IMR-90 (cell line): Measurements from ENCODE around the gene ITPR3.

ENCODE experiments used
- BHLHE40 ChIP-seq: fragments of 150-350 bp; IDR thresholded peaks from 2 replicates; pipeline ENCODE4 v1.6.1; 2016; ENCODE audit warnings: mild to moderate bottlenecking, low read depth, low read length
- FOS ChIP-seq: fragments of 150-350 bp; IDR thresholded peaks from 2 replicates; pipeline ENCODE4 v1.6.1; 2016; ENCODE audit warnings: low read depth, low read length
- NFE2L2 ChIP-seq: fragments of 150-350 bp; IDR thresholded peaks from 2 replicates; pipeline ENCODE4 v1.6.1; 2016; ENCODE audit warnings: low read depth, mild to moderate bottlenecking, low read length
- POLR2A ChIP-seq: IDR thresholded peaks from 2 replicates; pipeline ENCODE4 v1.6.1; 2012; ENCODE audit warnings: mild to moderate bottlenecking, low read depth, low read length
- RAD21 ChIP-seq: IDR thresholded peaks from 2 replicates; pipeline ENCODE4 v1.6.1; 2012; ENCODE audit warnings: low read length, improper control_type of control experiment
- RCOR1 ChIP-seq: IDR thresholded peaks from 2 replicates; pipeline ENCODE4 v1.6.1; 2012; ENCODE audit warnings: mild to moderate bottlenecking, low read length, improper control_type of control experiment; ENCODE audit not compliant: insufficient replicate concordance
- RFX5 ChIP-seq: IDR thresholded peaks from 2 replicates; pipeline ENCODE4 v1.8.0; 2012; ENCODE audit warnings: low read depth, mild to moderate bottlenecking, low read length, moderate library complexity
- SMC3 ChIP-seq: fragments of 150-350 bp; IDR thresholded peaks from 2 replicates; pipeline ENCODE4 v1.6.1; 2016; ENCODE audit warnings: low read depth, mild to moderate bottlenecking, antibody characterized with exemption, low read length, moderate library complexity
- TF ChIP-seq, protein P1 (sequence below): fragments of 150-350 bp; IDR thresholded peaks from 2 replicates; pipeline ENCODE4 v1.6.1; 2016; ENCODE audit warnings: low read depth, mild to moderate bottlenecking, low read length, moderate library complexity, borderline replicate concordance
- TF ChIP-seq, protein P2 (sequence below): conservative IDR thresholded peaks from 2 replicates; pipeline ENCODE4 v1.5.1; 2012; ENCODE audit warnings: mild to moderate bottlenecking, low read depth, low read length, improper control_type of control experiment

DNA sequence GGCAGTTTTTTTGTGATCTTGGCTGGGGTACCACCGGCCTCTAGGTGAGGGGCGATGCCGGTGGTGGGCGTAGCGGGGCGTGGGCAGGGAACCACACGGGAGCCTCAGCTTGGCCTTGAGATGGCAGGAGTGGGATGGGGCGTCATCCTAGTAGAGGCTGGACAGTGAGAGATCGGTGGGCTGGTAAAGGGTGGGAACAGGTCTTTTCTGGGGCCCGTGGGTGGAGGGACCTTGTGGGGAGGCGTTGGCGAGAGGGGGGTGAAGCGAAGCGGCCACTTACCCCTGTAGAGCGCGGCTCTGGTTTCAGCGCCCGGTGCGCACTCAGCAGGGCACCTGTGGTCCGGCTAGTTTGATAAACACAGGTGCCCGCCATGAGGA lies 12.0 kb downstream of the ITPR3 start:
- TF ChIP-seq FOS (no peak), POLR2A (no peak), NFE2L2 (no peak), RCOR1 (no peak), RFX5 (no peak), BHLHE40 (no peak), SMC3 (no peak), RAD21 (no peak)
- TF ChIP-seq, protein P1, sequence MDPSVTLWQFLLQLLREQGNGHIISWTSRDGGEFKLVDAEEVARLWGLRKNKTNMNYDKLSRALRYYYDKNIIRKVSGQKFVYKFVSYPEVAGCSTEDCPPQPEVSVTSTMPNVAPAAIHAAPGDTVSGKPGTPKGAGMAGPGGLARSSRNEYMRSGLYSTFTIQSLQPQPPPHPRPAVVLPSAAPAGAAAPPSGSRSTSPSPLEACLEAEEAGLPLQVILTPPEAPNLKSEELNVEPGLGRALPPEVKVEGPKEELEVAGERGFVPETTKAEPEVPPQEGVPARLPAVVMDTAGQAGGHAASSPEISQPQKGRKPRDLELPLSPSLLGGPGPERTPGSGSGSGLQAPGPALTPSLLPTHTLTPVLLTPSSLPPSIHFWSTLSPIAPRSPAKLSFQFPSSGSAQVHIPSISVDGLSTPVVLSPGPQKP, result no peak
- TF ChIP-seq, protein P2, sequence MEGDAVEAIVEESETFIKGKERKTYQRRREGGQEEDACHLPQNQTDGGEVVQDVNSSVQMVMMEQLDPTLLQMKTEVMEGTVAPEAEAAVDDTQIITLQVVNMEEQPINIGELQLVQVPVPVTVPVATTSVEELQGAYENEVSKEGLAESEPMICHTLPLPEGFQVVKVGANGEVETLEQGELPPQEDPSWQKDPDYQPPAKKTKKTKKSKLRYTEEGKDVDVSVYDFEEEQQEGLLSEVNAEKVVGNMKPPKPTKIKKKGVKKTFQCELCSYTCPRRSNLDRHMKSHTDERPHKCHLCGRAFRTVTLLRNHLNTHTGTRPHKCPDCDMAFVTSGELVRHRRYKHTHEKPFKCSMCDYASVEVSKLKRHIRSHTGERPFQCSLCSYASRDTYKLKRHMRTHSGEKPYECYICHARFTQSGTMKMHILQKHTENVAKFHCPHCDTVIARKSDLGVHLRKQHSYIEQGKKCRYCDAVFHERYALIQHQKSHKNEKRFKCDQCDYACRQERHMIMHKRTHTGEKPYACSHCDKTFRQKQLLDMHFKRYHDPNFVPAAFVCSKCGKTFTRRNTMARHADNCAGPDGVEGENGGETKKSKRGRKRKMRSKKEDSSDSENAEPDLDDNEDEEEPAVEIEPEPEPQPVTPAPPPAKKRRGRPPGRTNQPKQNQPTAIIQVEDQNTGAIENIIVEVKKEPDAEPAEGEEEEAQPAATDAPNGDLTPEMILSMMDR, result no peak
